GM21515 (cell line): Measurements from ENCODE around the gene ACSBG1.
"Not testable (repeated sequence)": the region's sequence is repeated elsewhere in the genome, so short reads cannot be mapped to it uniquely, and the experiment has no call there.

Source experiments
- ATAC-seq: cut with Tn5 transposase; IDR thresholded peaks from one replicate; pipeline ENCODE4 v1.9.1; 2021; ENCODE audit not compliant: unreplicated experiment

The ACSBG1 gene

DNA sequence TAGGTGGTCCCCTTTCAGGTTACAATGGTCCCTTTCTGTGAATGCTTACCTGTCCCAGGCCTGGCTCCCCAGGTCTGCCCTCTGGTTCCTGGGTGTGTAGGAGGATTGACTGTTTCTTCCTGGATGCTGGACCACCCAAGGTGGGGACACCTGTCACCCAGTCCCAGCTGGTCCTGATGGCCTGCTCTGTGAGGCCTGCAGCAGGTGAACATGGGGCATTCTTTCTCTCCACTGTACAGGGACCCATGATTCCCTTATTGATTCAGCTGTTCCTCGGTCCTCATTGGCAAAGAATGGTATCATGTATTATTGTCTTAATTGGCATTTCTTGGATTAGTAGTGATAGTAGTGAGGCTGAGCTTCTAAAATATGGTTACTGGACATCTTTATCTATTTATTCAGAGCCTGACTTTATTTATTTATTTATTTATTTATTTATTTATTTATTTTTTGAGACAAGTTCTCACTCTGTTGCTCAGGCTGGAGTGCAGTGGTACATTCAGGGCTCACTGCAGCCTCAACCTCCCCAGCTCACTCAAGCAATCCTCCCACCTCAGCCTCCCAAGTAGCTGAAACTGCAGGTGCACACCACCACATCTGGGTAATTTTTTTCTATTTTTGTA, 21.2 kb upstream of the ACSBG1 start:
- ATAC-seq: no peak

DNA sequence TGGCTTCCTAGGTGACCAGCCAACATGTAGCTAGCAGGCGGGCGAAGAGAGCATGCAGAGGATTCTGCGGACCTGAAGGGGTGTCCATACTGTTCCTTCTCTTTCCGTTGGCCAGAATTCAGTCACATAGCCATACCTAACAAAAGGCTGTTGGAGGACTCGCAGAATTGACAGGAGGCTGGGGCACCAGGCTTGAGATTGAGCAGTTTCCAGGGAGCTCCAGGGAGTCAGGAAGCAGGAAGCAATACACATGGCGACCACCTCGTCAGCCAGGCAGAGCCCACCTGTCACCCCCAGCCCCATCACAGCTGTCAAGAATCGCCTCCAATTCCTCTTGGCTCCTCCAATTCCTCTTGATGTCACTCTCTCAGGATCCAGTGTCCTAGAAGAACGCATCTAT, 16.8 kb upstream of the ACSBG1 start:
- no peak for ATAC-seq

DNA sequence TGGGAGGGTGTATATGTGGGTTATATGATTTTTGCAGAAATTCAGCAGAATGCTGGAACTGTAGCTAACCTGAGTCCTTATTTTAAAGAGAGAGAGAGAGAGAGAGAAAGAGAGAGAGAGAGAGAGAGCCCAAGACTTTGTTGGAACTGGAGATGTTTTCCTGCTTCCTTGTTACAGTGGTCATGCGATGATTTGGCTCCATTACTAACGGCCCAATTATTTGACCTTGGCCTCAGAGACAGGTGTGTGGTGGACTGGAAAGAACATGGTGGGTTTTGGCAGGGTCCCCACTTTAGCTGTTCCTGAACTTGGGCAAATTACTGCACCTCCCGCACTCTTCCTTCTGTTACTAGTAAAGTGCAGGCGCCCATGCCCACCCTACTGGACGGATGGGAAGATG, 14.8 kb upstream of the ACSBG1 start:
- ATAC-seq: no peak

DNA sequence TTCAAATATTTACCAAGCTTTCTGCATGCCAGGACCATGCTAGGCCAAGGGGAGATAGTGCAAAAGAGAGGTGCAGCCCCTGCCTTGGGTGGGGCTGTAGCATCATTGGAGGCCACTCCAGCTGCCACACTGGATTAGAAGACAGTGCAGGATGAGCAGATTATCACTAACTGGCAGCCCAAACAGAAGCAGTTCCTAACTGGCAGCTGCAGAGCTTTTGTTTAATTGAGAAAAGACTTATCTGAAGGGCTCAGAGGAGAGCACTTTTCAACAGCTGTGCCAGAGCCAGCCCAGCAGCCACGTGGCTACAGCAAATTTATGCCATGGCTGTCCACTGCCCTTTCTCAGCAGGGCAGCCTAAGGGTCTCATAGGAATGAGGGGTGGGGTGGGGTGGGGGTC, 13.5 kb upstream of the ACSBG1 start:
- ATAC-seq: no peak

DNA sequence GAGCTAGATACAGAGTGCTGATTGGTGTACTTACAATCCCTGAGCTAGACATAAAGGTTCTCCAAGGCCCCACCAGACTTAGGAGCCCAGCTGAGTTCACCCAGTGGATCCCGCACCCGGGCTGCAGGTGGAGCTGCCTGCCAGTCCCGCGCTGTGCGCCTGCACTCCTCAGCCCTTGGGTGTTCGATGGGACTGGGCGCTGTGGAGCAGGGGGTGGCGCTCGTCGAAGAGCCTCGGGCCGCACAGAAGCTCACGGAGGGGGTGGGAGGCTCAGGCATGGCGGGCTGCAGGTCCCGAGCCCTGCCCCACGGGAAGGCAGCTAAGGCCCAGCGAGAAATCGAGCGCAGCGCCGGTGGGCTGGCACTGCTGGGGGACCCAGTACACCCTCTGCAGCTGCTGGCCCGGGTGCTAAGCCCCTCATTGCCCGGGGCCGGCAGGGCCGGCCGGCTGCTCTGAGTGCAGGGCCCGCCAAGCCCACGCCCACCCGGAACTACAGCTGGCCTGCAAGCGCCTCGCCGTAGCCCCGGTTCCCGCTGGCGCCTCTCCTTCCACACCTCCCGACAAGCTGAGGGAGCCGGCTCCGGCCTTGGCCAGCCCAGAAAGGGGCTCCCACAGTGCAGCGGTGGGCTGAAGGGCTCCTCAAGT, 11.7 kb upstream of the ACSBG1 start:
- ATAC-seq: not testable (repeated sequence)

DNA sequence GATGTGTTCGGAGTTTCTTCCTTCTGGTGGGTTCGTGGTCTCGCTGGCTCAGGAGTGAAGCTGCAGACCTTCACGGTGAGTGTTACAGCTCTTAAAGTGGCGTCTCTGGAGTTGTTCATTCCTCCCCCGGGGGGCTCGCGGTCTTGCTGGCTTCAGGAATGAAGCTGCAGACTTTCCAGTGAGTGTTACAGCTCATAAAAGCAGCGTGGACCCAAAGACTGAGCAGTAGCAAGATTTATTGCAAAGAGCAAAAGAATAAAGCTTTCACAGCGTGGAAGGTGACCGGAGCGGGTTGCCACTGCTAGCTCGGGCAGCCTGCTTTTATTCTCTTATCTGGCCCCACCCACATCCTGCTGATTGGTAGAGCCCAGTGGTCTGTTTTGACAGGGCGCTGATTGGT, 11.0 kb upstream of the ACSBG1 start:
- ATAC-seq: not testable (repeated sequence)

DNA sequence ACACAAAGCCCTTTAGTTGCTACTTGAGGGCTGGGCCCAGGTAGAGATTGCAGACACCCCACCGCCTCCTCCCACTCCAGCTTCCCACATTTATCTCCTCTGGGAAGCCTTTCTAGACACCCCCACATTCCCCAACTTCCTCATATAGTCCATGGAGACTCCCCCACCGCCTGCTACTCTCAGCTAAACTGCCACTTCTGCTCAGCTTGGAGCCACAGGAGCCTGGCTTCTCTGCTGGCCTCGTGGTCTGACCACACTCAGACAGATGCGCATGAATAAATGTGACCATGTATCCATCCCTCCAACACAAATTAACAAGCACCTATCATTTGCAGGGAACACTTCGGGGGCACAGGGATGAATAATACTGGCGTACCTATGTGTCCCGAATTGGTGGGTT, 10.5 kb upstream of the ACSBG1 start:
- no peak for ATAC-seq

DNA sequence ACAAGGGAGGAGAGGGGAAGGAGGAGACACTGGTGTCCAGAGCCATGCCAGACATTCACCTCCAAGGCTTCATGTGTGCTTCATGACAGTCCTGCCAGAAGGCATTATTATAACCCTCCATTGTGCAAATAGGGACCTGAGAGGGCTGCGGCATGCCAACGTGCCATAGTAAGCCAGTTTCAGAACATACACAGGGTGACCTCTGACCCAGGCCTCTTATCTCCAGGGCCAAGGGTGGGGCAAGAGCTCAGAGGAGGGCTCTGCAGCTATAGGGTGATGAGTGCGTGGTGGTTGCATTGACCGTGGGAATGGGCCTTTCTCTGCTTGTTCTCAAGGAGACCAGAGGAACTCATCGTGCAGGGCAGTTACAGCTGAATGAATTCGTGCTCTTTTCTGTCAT, 9.7 kb upstream of the ACSBG1 start:
- ATAC-seq: no peak

DNA sequence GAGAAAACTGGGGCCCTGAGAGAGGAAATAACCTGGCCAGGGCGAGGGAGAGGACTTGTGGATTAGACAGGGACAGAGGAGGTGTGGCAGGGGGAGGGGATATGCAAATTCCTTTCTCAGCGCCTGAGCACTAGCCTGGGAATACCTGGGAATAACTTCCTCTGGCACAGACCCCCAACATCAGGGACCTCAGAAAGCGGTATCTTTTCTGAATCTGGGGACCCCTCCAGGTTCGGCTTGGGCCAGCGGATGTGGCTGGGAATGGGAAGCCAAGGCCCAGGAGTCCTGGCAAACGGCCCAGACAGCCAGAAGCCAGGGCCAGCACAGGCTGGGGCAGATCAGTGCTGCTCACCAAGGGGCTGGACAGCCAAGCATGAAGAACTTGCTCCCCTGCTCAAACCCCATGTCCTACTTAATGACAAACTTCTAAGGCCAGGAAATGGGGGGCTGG, 9.2 kb upstream of the ACSBG1 start:
- ATAC-seq: no peak

DNA sequence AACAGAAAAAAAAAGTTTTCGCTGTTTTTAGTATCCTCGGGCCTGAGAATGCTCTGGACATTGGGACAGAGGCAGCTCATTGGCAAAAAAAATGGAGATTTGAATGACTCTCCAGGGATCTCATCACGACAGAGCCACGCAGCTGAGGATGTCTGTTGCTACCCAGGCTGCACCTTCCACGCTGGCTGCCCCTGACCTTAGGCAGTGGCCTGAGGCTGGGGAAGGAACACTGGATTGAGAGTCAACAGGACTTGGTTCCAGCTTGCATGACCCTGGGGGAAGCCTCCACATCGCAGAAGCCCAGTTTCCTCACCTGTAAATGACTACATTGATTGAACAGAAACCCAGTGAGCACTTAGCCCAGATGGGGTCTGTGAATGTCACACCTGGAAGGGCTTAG, 8.7 kb upstream of the ACSBG1 start:
- no peak for ATAC-seq

DNA sequence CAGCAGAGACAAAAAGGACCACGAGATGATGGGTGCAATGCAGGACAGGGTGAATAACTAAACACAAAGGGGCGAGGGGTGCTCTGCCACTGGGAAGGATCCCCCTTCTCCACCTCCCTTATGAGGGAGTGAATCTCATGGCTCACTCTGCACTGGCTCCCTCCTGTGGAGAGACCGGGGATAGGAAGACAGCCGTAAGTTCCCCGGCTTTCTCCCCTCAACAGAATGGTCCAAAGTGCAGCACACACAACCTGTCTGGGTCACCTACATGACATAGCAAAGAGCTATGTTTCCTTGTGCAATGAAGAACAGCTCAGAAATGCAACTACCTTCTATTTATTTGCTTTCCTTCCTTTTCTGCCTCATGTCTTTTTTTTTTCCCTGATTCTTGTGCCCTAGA, 7.8 kb upstream of the ACSBG1 start:
- ATAC-seq: no peak

DNA sequence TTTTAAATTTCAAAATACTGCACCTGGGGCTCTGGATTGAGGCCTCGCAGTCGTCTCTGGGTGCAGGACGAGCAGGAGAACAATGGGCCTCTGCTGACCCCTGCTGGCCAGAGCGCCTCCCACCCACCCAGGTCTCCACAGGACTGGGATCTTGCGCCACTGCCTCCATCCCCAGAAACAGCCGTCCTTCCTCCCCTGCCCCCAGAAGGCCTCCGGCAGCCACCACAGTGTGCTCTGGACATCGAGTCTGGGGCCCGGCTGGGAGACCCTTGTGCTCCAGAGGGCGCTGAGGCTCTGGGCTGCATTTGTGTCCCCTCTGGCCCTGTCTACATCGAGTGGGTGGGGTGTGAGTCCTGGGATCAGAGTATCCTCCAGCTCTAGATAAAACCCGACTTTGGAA, 6.7 kb upstream of the ACSBG1 start:
- ATAC-seq: no peak

DNA sequence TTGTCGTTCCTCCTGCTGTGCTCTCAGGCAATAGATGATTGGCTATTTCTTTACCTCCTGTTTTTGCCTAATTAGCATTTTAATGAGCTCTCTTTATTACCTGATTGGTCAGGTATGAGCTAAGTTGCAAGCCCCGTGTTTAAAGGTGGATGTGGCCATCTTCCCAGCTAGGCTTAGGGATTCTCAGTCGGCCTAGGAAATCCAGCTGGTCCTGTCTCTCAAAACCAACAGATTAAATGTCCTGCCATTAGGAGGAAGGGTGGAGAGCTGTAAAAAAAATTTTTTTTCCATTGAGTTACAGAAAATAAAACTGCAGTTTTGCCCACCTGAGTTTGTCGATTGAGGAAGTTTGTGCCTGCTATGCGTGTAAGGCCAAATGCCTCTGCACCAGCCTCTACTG, 5.4 kb upstream of the ACSBG1 start:
- no peak for ATAC-seq

DNA sequence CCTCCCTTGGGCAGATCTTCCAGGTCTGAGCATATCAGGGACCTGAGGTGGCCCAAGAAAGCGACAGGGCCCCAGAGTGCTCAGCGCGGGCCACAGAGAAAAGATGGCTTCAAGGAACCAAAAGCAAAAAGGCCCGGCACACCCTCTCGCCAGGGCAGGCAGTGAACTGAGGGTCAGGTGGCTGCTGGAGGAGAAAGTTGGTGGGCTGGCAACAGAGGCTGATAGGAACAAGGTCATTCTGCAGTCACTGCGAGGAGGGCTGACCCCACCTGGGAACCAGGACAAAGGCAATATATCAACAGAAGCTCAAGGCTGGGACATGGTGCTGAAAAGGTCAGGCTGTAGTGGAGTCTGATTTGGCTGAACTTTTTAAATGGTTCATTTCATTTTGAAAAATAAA, 2.8 kb upstream of the ACSBG1 start:
- no peak for ATAC-seq

DNA sequence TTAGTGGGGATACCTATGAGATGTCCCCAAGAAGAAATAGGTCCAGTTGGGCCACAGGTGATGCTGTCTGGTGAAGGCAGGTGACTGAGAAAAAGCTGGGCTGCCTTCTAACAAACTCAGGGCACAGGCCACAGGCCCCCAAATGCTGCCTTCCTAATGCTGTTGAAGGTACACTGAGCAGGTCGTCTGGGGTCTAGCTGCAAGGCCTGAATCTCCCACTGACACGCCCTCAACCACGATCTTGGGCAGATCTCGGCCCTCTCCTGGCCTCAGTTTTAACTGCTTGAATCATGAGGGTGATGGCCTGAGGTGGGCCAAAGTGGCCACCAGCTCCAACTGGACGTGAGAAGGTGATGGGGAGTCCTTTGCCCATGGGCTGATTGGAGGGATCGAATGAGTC, 2.1 kb upstream of the ACSBG1 start:
- ATAC-seq: no peak

DNA sequence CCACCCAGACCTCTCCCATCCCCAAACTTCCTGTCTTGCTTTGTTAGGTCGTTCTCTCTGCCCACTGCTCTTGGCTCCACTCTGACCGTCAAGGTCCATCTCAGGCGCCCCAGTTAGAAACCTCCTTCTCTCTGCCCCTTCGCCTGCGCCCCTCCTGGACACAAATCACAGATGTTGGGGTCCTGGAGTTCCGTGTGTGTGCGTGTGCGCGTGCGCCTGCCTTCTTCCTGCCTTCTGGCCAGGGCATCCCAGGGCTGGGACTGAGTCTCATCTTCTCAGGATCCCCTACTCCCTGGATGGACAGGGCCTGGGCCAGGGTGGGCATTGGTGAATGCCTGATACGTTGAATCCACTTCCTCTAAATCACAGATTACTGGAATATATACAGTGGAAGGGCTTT, 869 bp downstream of the ACSBG1 start:
- no peak for ATAC-seq

DNA sequence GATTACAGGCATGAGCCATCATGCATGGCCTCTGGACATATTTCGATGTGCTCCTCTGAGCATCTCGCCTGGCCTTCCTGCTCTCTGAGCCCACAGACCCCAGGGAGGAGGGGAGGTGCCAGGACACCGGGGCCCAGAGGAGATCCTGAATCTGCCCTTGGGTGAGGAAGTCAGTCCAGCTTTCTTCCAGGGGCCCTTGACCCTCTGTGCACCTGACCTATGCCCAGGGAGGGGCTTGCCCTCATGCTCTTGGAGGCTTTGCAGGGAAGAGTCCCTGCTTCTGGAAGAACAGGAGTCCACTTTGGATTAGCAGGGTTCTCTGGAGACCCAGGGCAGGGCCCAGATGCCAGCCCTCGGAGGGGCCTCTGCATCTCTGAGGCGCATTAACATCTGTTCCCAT, 1.4 kb downstream of the ACSBG1 start:
- ATAC-seq: no peak

DNA sequence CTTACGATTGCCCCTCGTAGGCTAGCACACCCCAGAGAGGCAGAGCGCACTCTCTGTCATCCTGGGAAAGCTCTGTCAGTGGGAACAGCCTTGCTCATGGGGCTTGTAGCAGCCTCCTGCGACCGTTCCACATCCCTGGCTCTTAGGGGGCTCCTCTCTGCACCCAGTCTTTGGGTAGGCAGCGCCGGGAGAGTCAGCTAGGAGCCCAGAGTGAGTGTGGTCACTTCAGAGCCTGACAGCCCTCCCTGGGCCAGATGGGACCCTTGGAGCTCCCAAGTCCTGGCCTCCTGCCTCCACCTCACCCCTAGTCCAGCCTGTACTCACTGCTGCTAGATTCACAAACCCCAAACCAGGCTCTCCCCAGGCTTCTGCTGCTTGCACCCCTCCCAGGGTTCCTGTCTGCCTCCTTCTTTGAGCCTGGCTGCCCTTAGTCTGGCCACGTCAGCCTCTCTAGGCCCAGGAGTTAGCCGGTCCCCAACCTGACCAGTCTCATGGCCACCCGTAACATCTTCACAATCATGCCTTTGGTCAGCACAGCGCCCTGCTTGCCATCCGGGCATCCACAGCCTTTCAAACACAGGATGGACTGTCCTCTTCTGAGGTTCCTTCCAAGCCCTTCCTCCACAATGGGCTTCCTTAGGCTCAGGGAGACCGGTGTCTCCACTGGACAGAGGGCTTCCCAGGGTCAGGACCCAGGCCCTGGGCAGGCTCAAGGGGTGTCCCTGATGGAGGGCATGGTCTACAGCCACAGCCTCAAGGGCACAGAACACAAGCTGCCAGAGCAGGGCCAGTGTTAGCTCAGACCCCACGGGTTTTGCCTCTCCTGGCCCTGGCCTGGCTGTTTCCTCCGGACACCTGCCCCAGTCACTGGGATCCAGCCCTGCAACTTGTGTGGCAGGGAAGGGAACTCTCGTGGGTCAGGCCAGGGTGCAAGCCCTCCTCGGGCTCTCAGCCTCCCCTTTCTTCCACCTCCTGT, 4.6 kb downstream of the ACSBG1 start:
- no peak for ATAC-seq

DNA sequence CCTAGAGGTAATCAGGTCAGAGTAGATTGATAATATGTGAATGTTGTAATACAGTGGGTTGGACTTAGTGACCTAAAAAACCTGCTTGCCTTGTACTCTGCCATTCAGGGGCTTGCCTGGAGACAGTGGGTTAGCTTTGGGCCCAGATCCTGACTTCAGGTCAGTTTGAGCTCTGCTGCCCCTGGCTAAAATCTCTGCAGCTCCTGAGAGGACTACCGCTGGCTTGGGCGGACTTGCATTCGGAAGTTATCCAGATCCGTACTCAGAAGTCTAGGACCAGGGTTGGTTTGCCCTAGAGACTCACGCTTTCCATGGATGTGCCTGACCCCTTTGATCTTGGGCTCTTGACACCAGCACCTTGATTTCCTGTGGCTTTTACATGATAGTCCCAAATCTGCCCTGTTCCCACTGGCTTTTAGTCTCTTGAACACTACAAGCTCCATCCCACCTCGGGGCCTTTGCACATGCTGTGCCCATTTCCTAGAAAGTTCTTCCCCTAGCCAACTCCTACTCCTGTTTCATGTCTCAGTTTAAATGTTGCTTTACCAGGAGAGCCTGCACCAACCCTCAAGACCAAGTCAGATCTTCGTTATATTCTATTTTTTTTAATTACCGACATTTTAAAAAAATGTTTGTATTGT, 5.9 kb downstream of the ACSBG1 start:
- ATAC-seq: no peak

DNA sequence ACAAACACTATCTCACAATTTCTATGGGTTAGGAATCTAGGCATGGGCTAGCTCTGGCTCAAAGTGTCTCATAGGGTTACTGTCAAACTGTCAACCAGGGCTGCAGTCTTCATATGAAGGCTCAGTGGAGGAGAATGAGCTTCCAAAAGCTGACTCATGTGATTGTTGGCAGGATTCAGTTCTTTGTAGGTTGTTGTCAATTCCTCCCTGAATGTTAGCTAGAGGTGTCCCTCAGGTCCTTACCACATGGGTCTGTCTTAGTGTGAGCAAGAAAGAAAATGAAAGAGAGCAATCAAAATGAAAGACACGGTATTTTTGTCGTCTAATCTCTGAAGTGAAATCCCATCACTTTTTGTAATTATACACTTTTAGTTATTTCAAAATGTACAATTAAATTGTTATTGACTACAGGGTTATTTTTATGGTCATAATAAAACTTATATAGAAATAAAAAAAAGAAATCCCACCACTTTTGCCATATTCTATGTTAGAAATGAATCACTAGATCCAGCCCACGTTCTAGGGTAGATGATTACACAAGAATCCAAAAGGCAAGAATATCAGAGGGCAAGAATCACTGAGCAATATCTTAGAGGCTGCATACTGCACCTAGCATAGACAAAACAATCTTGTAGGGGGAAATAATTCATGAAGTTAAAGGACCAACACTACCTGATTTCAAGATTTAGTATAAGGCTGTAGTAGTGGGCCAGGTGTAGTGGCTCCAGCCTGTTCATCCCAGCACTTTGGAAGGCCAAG, 8.4 kb downstream of the ACSBG1 start:
- no peak for ATAC-seq

DNA sequence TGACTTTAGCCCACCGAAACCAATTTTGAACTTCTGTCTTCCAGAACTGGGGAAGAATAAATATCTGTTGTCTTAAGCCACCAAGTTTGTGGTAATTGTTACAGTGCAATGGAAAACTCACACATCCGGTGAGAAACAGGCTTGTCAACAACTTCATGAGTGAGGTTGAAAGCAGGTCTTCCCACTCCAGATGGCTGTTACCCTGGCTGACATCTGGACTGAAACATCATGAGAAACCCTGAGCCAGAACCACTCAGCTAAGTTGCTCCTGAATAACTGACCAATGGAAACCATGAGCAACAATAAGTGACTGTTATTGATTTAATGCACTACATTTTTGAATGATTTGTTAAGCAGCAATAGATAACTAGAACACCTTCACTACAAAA, 10.3 kb downstream of the ACSBG1 start:
- ATAC-seq: no peak
